ENCODE measurements around the gene ZFYVE28. TPM values are rescaled to one million over a fixed set of nuclear protein-coding genes. Genes with fewer than 3 reads are reported as not detected.

ZFYVE28 gene
- total RNA-seq, 1 donor from 2014 or later, result 4.4 TPM

DNA sequence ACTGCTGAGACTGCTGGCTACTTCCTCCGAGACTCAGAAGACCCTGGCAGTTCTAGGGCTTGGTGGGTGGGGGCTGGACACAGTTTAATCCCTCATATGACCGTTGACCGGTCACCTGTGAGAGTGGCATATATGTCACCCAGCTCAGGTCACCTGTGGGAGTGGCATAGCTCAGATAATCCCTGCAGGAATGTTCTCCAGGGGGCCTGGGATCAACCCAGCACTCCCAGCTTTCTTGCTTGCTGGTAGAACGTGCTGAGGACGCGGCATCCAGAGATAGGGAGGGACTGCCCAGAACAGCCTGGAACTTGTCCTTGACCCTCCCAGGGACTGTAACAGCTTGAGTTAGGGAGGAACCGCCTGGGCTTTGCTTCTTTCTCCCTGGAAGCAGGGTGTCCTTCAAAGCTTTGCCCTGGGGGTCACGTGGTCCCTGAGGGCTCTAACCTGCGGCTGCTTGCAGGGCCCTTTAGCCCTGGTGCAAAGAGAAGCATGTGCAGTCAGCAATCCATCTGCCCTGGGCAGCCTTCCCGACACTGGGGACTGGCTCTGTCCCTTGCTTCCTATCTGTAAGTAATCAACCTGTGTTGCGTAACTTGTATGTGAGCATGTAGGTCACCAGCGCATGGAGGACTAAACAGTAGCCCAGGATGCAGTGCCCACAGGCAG is 55.3 kb downstream of the ZFYVE28 start:
- Mint-ChIP-seq H3K4me3 (no peak overlapping the region), H3K27me3 (no peaks in the 10 kb centered on the region), H3K4me1 (no peaks in the 10 kb centered on the region), H3K36me3 (ENCODE audit: low read depth) (no peaks in the 10 kb centered on the region), H3K27ac (no peak overlapping the region), H3K9me3 (no peaks in the 10 kb centered on the region)
- intact Hi-C loops (cut with micrococcal nuclease), result no loop called here
- no peak for DNase-seq

DNA sequence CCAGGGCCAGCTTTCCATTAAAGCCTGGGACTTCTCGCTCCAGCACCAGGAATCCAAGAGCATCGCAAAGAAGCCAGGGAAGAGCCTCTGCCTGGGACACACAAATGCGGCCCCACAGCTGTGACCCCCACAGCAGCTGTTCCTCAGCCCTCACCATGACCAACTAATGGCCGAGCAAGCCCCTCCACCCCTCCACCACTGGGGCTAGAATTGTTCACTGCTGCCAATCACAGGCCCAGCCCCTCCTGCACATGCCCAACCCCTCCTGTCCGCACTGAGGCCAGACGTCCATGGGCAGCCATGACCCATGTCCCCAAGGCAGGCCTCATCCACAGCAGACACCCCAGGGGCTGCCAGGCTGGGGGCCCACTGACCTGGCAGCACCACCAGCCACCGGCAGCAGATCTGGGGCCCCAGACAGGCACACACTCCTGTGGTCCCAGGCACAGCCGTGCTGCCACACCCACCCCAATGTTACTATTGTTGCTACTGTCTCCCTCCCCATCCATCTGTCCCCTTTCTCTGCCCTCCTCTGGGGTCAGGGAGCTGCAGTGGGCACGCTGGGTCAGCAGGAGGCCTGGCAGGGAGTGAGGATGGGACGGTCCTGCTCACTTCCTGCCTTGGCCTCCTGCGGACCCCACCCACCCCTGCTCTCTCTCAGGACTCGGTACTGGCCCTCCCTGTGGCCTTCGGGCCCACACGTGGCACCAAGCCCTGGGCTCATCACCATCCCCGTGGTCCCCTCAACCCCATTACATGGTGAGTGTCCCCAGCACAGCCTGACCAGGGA is 56.0 kb downstream of the ZFYVE28 start:
- DNase-seq, result no peak
- no peaks in the 10 kb centered on the region for H3K9me3 Mint-ChIP-seq
- no peak overlapping the region for H3K27ac Mint-ChIP-seq
- H3K4me1 Mint-ChIP-seq, result no peaks in the 10 kb centered on the region
- no peaks in the 10 kb centered on the region for H3K36me3 Mint-ChIP-seq (ENCODE audit: low read depth)
- H3K4me3 Mint-ChIP-seq, result no peak overlapping the region
- intact Hi-C loops (cut with micrococcal nuclease), result no loop called here
- no peaks in the 10 kb centered on the region for H3K27me3 Mint-ChIP-seq

DNA sequence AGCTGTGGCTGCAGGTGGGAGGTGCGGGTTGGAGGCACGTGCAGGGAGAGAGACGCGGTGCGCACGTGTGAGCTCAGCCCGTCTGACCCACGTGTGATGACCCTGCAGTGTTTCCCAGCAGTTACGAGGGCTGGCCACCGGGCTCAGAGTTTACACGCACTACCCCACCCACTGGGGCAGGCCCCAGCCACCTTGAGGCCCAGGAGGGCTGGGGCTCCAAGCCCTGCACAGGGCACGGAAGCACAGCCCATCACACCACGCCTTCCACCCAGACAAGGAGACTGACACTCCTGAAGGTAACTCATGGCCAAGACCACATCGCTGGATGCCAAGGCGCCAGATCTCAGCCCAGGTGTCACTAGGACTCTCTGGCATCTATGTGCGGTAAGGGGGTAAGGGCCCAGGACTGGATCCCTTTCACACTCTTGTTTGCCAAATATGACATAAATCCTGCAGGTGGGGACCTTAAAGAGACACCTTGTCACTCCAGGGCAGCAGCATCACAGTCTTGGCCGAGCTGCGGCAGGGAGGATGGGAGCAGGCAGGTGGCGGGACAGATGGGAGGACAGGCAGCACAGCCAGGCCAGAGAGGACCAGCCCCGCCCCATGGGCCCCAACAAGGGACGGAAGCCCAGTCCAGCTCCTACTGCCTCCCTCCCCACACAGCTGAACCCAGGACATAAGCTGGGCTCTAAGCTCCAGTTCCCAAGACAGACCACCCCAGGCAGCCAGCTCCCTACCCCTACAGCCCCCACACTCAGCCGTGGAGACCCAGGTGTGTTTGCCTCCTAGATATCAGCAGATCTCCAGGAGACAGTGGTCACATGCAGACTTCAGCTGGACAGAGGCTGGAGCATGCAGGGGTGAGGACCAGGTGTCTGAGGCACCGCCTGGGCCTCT is 56.8 kb downstream of the ZFYVE28 start:
- Mint-ChIP-seq H3K36me3 (ENCODE audit: low read depth) (no peaks in the 10 kb centered on the region), H3K4me1 (no peaks in the 10 kb centered on the region), H3K27me3 (no peaks in the 10 kb centered on the region), H3K9me3 (no peaks in the 10 kb centered on the region), H3K4me3 (no peak overlapping the region), H3K27ac (no peak overlapping the region)
- no peak for DNase-seq
- intact Hi-C loops (cut with micrococcal nuclease), result no loop called here

DNA sequence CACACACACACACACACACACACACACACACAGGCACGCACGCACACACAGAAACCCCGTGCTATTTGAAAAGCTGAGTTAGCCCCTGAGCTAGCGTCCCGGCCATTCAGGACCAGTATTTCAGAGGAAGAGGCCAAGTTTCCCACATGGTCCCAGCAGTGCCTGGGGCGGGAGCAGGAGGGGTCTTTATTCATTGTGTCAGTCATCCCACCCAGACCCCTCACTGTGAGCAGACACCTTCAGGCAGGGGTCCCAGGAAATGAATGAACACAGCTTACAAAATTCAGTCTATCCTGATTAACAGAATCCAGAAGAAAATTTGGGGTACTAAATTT is 58.1 kb downstream of the ZFYVE28 start:
- Mint-ChIP-seq H3K27ac (no peak overlapping the region), H3K27me3 (no peaks in the 10 kb centered on the region), H3K9me3 (no peaks in the 10 kb centered on the region), H3K36me3 (ENCODE audit: low read depth) (no peaks in the 10 kb centered on the region), H3K4me3 (no peak overlapping the region), H3K4me1 (no peaks in the 10 kb centered on the region)
- intact Hi-C loops (cut with micrococcal nuclease), result no loop called here
- no peak for DNase-seq

DNA sequence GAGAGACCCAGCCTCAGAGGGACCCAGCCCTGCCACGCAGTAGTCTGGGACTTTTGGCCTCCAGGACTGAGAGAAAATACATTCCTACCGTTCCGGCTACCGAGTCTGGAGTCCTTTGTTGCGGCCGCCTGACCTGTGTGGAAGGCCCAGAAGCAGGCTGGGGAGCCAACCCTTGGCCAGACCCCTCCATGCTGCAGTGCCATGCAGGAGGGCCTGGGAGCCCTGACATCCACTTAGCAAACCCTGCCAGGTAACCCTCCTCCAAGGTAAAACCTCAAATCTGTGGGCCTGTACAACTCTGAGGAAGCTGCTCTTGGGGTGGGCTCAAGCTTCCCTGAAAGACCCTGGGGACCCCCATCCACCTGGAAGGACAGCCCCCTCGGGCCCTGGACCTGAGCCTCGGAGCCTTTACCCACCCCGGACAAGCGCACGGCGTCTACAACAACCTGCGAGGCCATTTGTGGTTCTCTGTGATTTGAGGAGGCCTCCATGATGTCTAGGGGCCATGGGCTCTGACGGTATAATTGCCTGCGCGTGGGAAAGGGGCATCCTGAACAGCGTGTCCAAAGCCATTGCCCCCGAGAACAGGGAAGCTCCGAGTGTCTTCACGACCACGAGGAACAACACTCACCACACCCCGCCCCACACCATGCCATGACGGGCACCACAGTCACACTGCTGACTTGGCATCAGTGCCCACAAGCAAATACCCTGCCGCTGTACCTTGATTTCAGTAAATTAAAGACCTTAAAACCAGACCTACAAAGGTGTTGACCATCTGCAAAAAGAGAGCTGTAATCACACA is 58.7 kb downstream of the ZFYVE28 start:
- intact Hi-C loops (cut with micrococcal nuclease), result no loop called here
- no peaks in the 10 kb centered on the region for H3K36me3 Mint-ChIP-seq (ENCODE audit: low read depth)
- H3K27me3 Mint-ChIP-seq, result no peaks in the 10 kb centered on the region
- no peaks in the 10 kb centered on the region for H3K4me1 Mint-ChIP-seq
- H3K27ac Mint-ChIP-seq, result no peak overlapping the region
- no peak for DNase-seq
- H3K4me3 Mint-ChIP-seq, result no peak overlapping the region
- no peaks in the 10 kb centered on the region for H3K9me3 Mint-ChIP-seq

DNA sequence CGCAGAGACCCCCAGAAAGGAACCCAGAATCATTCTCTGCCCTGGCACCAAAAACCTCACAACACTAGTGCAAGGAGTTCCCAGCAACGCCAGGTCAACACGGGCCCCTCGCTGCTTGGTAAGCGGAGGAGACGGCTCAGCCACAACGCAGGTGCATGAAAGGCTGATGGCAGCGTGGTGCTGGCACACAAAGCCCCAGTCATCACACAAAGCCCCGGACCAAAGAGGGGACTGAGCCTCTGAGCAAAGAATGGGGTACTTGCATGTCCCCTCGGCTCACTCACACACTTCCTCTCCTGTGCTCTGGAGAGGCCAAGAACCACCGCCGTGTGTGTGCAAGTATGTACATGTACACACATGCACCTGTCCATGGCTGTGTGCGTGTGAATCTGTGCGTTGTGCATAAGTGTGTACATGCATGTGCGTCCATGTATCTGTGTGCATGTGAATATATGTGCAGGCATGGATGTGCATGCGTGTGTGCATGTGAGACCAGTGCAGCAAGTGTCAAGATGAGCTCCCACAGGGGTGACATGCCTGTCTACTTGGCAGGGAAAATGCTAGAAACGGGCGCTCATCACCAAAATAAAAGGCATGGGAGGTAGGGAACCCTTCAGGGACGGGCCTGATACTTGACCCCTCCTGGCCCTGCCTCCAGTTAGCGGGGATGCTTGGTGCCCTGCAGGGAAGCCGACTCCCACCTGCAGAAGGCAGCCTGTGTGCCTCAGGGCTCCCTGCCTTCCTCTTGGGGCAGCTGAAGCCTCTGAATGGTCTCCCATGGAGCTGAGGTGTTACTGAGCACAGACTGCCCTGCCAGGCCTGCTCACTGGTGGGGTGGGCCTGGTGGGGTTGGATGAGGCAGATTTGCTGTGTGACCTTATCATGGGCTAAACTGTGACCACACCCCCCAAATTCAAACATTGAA is 60.4 kb downstream of the ZFYVE28 start:
- H3K27me3 Mint-ChIP-seq, result no peaks in the 10 kb centered on the region
- no peaks in the 10 kb centered on the region for H3K9me3 Mint-ChIP-seq
- no peaks in the 10 kb centered on the region for H3K36me3 Mint-ChIP-seq (ENCODE audit: low read depth)
- intact Hi-C loops (cut with micrococcal nuclease), result no loop called here
- no peaks in the 10 kb centered on the region for H3K4me1 Mint-ChIP-seq
- no peak overlapping the region for H3K27ac Mint-ChIP-seq
- DNase-seq, result no peak
- no peak overlapping the region for H3K4me3 Mint-ChIP-seq

DNA sequence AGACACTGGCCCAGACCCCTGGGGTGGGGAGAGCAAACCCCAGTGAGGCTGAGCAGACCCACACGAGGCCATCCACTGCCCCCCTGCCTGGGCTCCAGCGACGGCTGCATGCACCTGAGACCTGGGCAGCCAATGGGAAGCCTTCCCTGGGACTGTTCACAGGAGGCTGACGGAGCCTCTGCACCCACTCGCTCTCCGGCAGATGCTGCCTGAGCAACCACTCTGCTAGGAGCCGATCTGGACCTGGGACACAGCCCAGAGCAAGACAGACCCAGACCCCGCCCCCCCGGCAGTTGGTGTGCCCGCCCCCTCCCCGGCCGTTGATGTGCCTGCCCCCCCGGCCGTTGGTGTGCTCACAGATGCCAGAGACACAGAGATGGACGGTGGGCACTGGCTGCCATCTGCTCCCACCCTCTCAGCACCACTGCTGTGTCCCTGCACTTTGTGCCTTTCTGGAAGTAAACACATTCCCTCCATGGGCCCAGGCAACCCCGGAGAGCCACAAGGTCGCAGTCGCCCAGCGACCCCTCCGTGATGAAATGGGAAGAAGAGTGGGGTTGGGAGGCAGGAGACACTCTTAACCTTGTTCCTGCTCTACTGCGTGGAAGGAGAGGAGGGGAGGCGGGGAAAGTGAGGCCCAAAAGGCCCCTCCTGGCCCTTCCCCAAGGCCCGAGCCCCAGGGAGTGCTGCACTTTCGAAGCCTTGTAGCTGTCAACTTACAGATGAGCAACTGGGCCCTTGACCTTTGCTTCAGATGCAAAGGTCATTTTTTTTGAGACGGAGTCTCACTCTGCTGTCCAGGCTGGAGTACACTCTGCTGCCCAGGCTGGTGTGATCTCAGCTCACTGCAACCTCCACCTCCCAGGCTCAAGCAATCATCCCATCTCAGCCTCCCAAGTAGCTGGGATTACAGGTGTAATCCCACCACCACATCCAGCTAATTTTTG is 62.0 kb downstream of the ZFYVE28 start:
- DNase-seq, result no peak
- no peak overlapping the region for H3K4me3 Mint-ChIP-seq
- H3K27ac Mint-ChIP-seq, result no peak overlapping the region
- H3K36me3 Mint-ChIP-seq (ENCODE audit: low read depth), result no peaks in the 10 kb centered on the region
- no peaks in the 10 kb centered on the region for H3K27me3 Mint-ChIP-seq
- H3K9me3 Mint-ChIP-seq, result no peaks in the 10 kb centered on the region
- intact Hi-C loops (cut with micrococcal nuclease), result no loop called here
- H3K4me1 Mint-ChIP-seq, result no peaks in the 10 kb centered on the region

DNA sequence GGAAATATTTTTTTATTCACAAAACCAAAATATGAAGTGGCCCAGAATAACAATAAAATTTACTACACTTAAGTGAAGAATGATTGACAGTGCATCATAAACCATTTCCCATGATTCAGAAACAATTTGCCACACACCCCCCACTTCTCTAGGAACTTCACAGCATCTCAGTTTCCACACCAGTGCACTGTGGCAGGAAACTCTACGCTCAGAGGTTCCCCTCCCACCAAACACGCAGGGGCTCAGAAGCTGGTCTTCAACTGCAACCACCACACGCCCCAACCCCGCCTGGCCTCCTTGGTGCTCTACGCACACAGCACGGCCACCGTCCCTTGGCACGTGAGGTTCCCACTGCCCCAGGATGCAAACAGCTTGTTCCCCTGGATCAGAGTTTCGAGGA is 63.7 kb downstream of the ZFYVE28 start:
- H3K4me3 Mint-ChIP-seq, result no peak overlapping the region
- H3K27me3 Mint-ChIP-seq, result no peaks in the 10 kb centered on the region
- intact Hi-C loops (cut with micrococcal nuclease), result no loop called here
- H3K9me3 Mint-ChIP-seq, result no peaks in the 10 kb centered on the region
- DNase-seq, result no peak
- no peak overlapping the region for H3K27ac Mint-ChIP-seq
- no peaks in the 10 kb centered on the region for H3K36me3 Mint-ChIP-seq (ENCODE audit: low read depth)
- H3K4me1 Mint-ChIP-seq, result no peaks in the 10 kb centered on the region

DNA sequence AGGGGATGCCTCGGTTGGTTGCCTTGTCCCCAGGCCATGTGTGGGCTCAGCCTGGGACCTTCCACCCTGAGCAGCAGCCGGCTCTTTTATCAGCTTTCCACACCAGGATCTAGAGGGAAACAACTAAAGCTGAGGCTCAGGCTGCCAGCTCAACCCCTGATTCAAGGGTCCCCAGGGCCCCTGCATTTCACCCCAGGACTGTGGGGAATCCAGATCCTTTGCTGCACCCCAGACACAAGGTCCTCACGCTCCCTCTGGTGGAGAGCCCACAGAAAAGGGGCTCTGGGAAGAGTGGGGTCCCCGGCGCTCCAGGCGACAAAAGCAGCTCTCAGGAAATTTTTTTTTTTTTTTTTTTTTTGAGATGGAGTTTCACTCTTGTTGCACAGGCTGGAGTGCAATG is 64.3 kb downstream of the ZFYVE28 start:
- intact Hi-C loops (cut with micrococcal nuclease), result no loop called here

DNA sequence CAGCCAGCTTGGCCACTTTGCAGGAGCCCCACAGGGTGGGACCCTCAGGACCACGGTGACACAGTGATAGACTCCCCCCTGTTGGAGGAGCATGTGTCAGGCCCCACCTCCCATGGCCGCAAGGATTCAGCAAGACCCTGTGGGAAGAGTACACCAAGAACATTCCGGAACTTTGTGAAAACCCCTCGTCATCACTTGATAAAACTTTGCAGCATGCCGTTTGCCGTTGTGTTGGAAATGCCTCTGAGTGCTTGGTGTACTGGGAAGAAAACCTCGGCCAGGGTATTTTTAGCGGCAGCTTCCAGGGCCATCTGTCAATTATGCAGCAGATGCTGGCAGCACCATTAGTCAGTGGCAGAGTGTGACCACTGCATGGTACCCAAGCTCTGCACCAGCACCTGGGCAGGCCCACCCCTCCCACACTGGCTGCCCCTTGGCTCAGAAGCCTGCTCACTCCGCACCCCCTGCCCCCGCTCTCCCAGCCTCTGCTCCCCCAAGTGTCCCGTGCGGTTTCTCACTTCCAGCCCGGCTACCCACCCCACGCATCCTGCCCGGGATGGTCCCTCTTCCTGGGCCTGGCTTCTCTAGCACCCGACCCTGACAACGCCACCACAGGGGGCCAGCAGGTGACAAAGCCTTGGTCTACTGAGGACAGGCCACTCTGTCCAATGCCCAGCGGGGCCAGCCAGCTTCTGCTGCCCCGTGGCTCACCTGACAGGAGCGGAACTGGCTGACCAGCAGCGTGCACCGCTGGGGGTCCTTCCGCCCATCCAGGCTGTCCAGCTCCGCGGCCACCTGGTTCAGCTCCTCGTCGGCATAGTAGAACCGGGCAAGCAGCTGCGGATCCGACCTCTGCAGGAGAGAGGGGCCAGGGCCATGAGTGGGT is 65.0 kb downstream of the ZFYVE28 start:
- intact Hi-C loops (cut with micrococcal nuclease), result no loop called here
- DNase-seq, result no peak
- Mint-ChIP-seq H3K4me1 (no peaks in the 10 kb centered on the region), H3K36me3 (ENCODE audit: low read depth) (no peaks in the 10 kb centered on the region), H3K27me3 (no peaks in the 10 kb centered on the region), H3K9me3 (no peaks in the 10 kb centered on the region), H3K27ac (no peak overlapping the region), H3K4me3 (no peak overlapping the region)

More for the DNA sequence above, 64.3 kb downstream of the ZFYVE28 start:
- H3K4me1 Mint-ChIP-seq, result no peaks in the 10 kb centered on the region
- no peaks in the 10 kb centered on the region for H3K9me3 Mint-ChIP-seq
- H3K4me3 Mint-ChIP-seq, result no peak overlapping the region
- peak; percentile 66 for DNase-seq
- no peaks in the 10 kb centered on the region for H3K27me3 Mint-ChIP-seq
- no peaks in the 10 kb centered on the region for H3K36me3 Mint-ChIP-seq (ENCODE audit: low read depth)
- no peak overlapping the region for H3K27ac Mint-ChIP-seq

DNA sequence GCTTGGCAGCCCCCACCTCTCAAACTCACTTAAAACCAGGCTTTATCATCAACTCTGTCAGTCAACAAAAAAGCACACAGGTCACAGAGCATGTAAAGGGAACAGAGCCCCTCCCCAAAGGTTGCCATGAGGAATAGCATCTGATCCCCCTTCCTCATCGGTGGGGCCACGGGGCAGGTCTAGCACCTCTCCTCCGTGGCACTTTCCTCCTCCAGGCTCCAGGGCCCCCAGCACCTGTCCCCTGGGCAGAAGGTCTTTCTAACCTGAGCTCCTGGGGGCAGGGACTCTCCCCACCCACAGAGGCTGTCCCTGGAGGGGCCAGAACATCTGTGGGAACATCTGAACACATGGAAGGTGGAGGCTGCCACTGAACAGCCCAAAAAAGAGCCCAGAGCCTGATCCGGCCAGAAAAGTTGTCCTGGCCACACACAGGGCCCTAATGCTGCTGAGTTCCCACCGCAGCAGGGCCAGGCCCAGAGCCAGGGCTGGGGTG is 65.7 kb downstream of the ZFYVE28 start:
- no peak for DNase-seq
- Mint-ChIP-seq H3K4me3 (no peak overlapping the region), H3K27ac (no peak overlapping the region), H3K9me3 (no peaks in the 10 kb centered on the region), H3K27me3 (no peaks in the 10 kb centered on the region), H3K4me1 (no peaks in the 10 kb centered on the region), H3K36me3 (ENCODE audit: low read depth) (no peaks in the 10 kb centered on the region)
- intact Hi-C loops (cut with micrococcal nuclease), result no loop called here

Measured in activated CD4-positive, alpha-beta T cell treated with anti-CD3 and anti-CD28 coated beads, Interleukin-2, amount 10 ng/mL, durations not matched to agents 24 days and 14 days (primary cell).